GM13976 (cell line): ENCODE results near the gene HAL.

Experiments used
- DNase-seq: peaks from one replicate; pipeline ENCODE4 v3.0.0; 2012; ENCODE audit warnings: low spot score
- in situ Hi-C: fragments of 300-500 bp; cut with MboI; formaldehyde crosslinking; loops from one replicate; pipeline ENCODE4 v1.12.0; 2022; ENCODE audit warnings: low sequenced_read_pairs, mixed read lengths, inconsistent platforms; ENCODE audit not compliant: unreplicated experiment
- TF ChIP-seq, protein P1 (sequence below): IDR thresholded peaks from 2 replicates; pipeline ENCODE4 v1.5.1; 2012; ENCODE audit warnings: borderline replicate concordance, mild to moderate bottlenecking; ENCODE audit not compliant: insufficient read depth; ENCODE audit errors: extremely low read depth, missing control alignments, control extremely low read depth

HAL gene

DNA sequence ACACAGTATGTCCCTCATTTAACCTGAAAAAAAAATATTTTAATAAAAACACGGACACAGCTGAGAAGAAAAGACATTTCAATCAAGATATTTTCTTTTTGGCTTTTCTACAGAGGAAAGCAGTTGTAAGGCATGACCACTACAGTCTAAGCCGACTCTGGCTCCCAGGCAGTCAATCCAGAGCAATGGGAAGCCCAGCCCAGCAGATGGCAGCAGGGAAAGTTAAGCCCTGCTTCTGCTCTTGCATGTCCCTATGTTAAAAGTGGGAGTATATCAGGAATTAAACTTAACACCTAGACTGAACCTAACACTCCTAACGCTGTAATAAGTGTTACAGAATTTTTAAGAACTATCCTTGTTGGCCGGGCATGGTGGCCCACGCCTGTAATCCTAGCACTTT is 19.5 kb upstream of the HAL start:
- TF ChIP-seq, protein P1, sequence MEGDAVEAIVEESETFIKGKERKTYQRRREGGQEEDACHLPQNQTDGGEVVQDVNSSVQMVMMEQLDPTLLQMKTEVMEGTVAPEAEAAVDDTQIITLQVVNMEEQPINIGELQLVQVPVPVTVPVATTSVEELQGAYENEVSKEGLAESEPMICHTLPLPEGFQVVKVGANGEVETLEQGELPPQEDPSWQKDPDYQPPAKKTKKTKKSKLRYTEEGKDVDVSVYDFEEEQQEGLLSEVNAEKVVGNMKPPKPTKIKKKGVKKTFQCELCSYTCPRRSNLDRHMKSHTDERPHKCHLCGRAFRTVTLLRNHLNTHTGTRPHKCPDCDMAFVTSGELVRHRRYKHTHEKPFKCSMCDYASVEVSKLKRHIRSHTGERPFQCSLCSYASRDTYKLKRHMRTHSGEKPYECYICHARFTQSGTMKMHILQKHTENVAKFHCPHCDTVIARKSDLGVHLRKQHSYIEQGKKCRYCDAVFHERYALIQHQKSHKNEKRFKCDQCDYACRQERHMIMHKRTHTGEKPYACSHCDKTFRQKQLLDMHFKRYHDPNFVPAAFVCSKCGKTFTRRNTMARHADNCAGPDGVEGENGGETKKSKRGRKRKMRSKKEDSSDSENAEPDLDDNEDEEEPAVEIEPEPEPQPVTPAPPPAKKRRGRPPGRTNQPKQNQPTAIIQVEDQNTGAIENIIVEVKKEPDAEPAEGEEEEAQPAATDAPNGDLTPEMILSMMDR: no peak
- no peak for DNase-seq
- in situ Hi-C loops: no loop called here

DNA sequence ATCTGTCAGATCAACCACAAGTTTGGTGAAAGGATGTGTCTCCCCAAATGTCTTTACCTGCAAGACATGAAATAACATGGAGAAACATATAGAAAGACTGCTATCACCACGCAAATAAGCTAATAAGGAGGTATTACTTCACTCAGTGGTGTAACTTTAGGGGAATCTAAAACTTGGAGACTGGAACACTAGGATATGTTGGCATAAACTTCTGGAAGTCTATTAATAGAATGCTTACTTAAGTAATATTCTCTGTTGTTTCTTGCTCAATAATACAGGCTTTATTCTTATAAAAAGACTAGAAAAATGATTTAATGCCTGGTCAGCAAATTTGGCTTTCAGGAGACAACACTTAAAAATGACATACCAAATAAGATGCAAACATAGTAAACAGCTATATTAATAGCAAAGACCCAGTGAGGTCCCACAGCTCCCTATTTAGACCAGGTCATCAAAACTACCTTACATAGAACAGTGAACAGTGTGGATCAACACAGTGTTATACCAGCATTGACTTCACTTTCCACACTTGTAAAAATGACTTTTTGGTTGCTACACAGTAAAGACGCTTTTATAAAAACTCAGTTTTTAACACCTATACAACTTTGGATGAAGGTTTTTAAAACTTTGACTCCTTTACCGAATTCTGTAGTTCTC is 18.9 kb upstream of the HAL start:
- DNase-seq: no peak
- in situ Hi-C loops: no loop called here
- TF ChIP-seq, protein P1: no peak

DNA sequence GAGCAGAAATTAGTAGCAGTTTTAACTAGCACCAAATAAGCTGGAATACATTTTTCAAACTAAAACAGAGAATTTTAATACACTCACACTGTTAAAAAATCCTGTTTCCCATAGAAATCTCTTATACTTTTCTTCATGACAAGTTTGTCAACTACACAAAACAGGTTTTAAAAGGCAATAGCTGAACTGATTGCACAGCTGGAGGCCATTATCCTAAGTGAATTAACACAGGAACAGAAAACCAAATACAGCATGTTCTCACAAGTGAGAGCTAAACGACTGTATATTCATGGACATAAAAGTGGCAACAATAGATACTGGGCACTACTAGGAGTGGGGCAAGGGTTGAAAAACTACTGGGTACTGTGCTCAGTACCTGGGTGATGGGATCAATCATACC is 11.6 kb upstream of the HAL start:
- TF ChIP-seq, protein P1: no peak
- in situ Hi-C loops: no loop called here
- DNase-seq: no peak

DNA sequence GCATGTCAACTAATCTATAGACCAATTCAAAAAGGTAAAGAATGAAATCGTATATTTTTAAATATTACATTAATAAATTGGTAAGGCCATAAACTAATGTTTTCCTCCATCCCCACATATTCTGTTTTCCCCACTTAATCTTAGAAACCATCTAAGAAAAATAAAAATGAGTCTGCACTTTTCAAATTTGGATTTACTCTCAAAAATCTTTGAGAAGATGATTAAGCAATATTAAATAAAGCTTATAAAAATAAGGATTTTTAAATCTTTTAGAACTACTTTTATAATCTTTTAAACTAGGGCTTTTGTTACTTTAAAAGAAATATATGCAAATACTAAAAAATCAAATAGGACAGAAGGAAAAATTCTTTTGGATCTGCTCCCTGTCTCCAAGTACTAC is 10.6 kb upstream of the HAL start:
- in situ Hi-C loops: no loop called here
- TF ChIP-seq, protein P1: no peak
- DNase-seq: no peak

DNA sequence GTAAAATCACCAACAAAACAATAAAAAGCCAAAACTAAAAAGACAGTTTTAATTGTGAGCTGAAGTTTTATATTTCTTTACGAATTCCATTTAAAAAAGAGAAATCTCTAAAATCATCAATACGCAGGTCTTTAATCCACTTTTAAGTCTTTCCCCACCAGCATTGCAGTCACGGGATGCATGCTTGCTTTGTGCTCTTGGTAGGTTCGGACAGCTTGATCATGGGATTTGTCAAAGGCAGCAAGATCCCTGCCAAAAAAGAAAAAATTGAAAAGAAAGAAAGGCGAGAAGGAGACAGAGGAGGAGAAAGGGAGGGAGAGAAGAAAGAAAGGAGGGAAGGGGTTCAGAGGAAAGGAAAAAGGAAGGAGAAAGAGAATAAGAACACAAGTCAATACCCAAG is 4.7 kb upstream of the HAL start:
- no peak for DNase-seq
- TF ChIP-seq, protein P1: no peak
- in situ Hi-C loops: no loop called here

DNA sequence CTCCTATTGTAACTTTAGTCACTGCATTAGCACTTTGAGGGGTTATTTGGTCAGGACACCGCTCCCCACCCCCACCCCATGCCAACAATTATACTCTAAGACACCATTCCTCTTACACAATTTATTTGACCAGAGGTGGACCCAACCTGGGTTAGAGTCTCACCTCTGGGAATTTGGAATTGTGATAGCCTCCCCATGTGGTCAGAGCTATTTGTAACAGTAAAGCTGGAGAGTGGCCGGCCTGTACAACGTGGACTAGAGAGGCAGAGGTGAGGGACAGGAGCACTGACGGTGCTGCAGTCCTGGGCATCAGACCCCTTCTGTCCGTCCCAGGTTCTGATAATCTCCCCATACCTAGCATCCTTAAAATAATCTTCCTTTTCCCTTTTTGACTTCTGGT is 3.3 kb upstream of the HAL start:
- in situ Hi-C loops: no loop called here
- DNase-seq: no peak
- TF ChIP-seq, protein P1: no peak
